22Rv1 (cell line): Measurements from ENCODE around the gene MAP3K3.

Experiments used
- H3K27ac ChIP-seq: fragments of 450-650 bp; 2 replicates; pipeline ENCODE4 v1.5.1; 2017
- CTCF ChIP-seq: fragments of 450-650 bp; IDR thresholded peaks from 2 replicates; pipeline ENCODE4 v1.5.1; 2017; ENCODE audit warnings: mild to moderate bottlenecking
- ZFX ChIP-seq: fragments of 450-650 bp; IDR thresholded peaks from 2 replicates; pipeline ENCODE4 v1.6.1; 2017; ENCODE audit warnings: antibody characterized with exemption, borderline replicate concordance

MAP3K3 gene

DNA sequence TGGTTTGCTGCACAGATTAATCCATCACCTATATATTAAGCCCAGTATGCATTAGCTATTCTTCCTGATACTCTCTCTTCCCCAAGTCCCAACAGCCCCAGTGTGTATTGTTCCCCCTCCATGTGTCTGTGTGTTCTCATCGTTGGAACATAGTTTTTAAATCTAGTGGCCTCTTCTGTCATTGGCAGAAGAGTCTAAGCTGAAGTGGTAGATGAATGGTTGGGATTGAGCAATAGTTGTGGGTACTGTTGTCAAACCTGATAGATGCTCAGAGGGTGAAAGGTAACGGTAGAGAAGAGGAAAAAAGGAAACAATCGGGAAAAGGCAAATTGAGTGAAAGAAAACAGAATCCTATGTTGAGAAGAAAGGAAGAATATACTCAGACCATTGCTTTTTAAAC is 29.9 kb downstream of the MAP3K3 start:
- H3K27ac ChIP-seq = no peak overlapping the region
- TF ChIP-seq ZFX (no peak), CTCF (no peak)

GRCh38 chr17:63653050-63653449 is 30.8 kb downstream of the MAP3K3 start:
- H3K27ac ChIP-seq = no peak overlapping the region
- TF ChIP-seq ZFX (no peak), CTCF (no peak)

- TF ChIP-seq CTCF = no peak
- no peak for TF ChIP-seq ZFX
- H3K27ac ChIP-seq = no peak overlapping the region
Measured at GRCh38 chr17:63657786-63658185, 35.6 kb downstream of the MAP3K3 start.

DNA sequence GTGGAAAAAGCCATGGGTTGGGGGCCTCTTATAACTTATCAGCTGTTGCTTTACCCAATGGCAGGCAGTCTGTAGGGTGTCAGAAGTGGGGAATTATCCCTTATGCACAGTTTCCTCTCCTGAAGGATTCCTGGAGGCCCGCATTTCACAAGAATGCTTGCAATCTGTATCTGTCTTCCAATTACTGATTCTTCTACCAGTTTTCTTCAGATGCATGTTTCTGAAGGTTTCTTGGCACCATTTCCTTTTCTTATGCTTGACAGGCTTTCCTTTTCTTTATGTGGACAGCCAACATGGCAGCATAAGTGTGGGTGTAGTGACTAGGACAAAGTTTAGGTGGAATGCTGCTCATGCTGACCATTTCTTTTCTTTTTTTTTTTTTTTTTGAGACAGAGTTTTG is 36.1 kb downstream of the MAP3K3 start:
- H3K27ac ChIP-seq = no peak overlapping the region
- TF ChIP-seq CTCF (no peak), ZFX (no peak)

DNA sequence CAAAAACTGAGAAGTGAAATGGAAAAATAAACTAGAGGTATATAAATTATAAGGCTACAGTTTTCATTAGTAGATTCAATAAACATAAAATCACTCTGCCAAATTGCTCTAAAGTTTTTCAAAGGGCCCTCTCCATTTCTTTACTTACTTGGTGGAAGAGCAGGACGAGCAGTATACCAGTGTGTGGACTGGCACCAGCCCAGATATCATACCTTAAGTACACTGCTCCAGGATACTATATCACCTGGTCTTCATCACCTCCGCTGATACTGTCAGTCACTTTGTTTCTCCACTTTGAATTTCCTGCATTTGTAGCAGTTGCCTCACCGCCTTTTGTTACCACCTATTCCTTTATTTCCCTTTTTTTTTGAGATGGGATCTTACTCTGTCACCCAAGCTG is 37.6 kb downstream of the MAP3K3 start:
- H3K27ac ChIP-seq = no peak overlapping the region

GRCh38 chr17:63665527-63666214 is 43.5 kb downstream of the MAP3K3 start:
- H3K27ac ChIP-seq = no peak overlapping the region
- no peak for TF ChIP-seq ZFX
- TF ChIP-seq CTCF = no peak

More for the DNA sequence above, 37.6 kb downstream of the MAP3K3 start:
- TF ChIP-seq ZFX (no peak), CTCF (no peak)

- no peak overlapping the region for H3K27ac ChIP-seq
- TF ChIP-seq CTCF = no peak
- TF ChIP-seq ZFX = no peak
Measured at GRCh38 chr17:63672856-63673255, 50.6 kb downstream of the MAP3K3 start.
